ENCODE data around the gene PTH1R.

Gene PTH1R

DNA sequence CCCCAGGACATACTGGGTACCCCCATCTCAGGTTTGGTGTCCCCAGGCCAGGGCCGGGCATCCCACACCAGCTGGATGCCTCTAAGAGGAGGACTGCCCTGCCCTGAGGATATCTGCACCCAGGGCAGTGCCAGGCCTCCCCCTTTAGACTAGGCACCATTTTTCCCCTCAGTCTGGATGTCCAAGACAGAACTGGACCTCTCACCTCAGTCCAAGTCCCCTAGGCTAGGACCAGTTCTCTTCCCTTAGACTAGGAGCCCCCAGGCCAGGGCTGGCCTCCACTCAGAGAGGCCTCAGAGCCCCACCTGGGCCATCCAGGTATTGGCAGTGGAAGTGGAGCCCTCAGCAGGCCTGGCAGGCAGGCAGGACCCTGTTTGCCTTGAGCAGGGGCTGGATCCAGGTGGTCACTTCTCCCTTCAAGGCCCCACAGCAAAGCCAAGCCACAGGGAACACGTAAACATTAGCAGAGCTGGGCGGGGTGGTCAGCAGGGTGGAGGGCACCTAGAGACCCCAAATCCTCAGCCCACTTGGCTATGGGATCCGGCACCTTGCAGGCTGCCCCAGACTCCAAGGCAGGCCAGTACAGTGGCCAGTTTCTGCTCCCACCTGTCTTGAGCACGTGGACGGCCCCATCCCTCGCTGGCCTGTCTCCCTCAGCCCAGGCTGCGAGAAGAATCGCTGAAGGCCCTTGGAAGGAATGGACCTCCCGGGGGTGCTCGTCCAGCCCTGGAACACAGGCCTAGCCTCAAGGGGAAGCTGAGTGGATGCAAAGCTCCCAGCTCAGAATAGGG lies 28.3 kb downstream of the PTH1R start:
- in situ Hi-C loops (cut with HindIII; ENCODE audit: low sequenced_read_pairs): no loop called here
- DNase-seq (ENCODE audit: low read depth): no peak
- no peak overlapping the region for H3K4me3 ChIP-seq (ENCODE audit: low read depth, low read length)
- TF ChIP-seq CTCF (IDR thresholded peaks at IDR 0.05; ENCODE audit: low read depth, low read length, missing control alignments): no peak

GRCh38 chr3:46906471-46907058 lies 29.0 kb downstream of the PTH1R start:
- H3K4me3 ChIP-seq (ENCODE audit: low read depth, low read length): no peak overlapping the region
- in situ Hi-C loops (cut with HindIII; ENCODE audit: low sequenced_read_pairs): no loop called here
- no peak for TF ChIP-seq CTCF (IDR thresholded peaks at IDR 0.05; ENCODE audit: low read depth, low read length, missing control alignments)
- no peak for DNase-seq (ENCODE audit: low read depth)

DNA sequence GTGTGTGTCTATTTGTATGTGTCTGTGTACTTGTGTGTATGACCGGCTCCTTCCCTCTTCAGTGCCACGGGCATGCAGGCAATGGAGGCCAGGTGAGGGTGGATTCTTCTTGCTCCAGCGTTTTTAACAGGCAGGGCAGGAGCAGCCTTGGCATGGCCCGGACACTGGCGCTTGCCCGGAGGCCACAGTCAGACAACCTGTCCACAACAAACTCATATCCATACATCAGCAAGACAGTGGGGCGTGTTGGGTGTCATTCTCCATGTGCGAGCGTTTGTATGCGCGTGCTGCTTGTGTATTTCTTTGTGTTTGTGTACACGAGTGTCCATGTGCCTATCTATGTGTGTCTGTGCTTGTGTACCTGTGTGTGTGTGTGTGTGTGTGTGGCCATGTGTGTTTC lies 29.8 kb downstream of the PTH1R start:
- no peak for TF ChIP-seq CTCF (IDR thresholded peaks at IDR 0.05; ENCODE audit: low read depth, low read length, missing control alignments)
- in situ Hi-C loops (cut with HindIII; ENCODE audit: low sequenced_read_pairs): no loop called here
- no peak for DNase-seq (ENCODE audit: low read depth)
- no peak overlapping the region for H3K4me3 ChIP-seq (ENCODE audit: low read depth, low read length)

- in situ Hi-C loops (cut with HindIII; ENCODE audit: low sequenced_read_pairs): no loop called here
- TF ChIP-seq CTCF (IDR thresholded peaks at IDR 0.05; ENCODE audit: low read depth, low read length, missing control alignments): no peak
- no peak overlapping the region for H3K4me3 ChIP-seq (ENCODE audit: low read depth, low read length)
- DNase-seq (ENCODE audit: low read depth): no peak
Measured at GRCh38 chr3:46907960-46908293, 30.4 kb downstream of the PTH1R start.

- peak; percentile 54 for DNase-seq (ENCODE audit: low read depth)
- H3K4me3 ChIP-seq (ENCODE audit: low read depth, low read length): no peak overlapping the region
- TF ChIP-seq CTCF (IDR thresholded peaks at IDR 0.05; ENCODE audit: low read depth, low read length, missing control alignments): peak; percentile 31
- in situ Hi-C loops (cut with HindIII; ENCODE audit: low sequenced_read_pairs): no loop called here
Measured at GRCh38 chr3:46908294-46908985, 30.9 kb downstream of the PTH1R start.

- H3K4me3 ChIP-seq (ENCODE audit: low read depth, low read length): no peak overlapping the region
- TF ChIP-seq CTCF (IDR thresholded peaks at IDR 0.05; ENCODE audit: low read depth, low read length, missing control alignments): no peak
- in situ Hi-C loops (cut with HindIII; ENCODE audit: low sequenced_read_pairs): no loop called here
- DNase-seq (ENCODE audit: low read depth): no peak
Measured at GRCh38 chr3:46908986-46909534, 31.5 kb downstream of the PTH1R start.
